GM23338 (cell line): ENCODE data around the gene CNTNAP2. TPM values are rescaled to one million over a fixed set of nuclear protein-coding genes. Genes with fewer than 3 reads are reported as not detected.

ENCODE experiments used
- ATAC-seq: fragments of 200-7000 bp; cut with Tn5 transposase; 3 replicates; pipeline ENCODE4 v1.9.1; 2020
- DNase-seq: peaks from one replicate; pipeline ENCODE4 v3.0.0-alpha.2; 2015; ENCODE audit warnings: low spot score
- H2AFZ ChIP-seq: fragments of 200-600 bp; sonication (generic); 2 replicates; pipeline ENCODE4 v1.8.0; 2016; ENCODE audit warnings: antibody characterized with exemption, mild to moderate bottlenecking, moderate library complexity
- H3F3A ChIP-seq: fragments of 200-600 bp; sonication (generic); replicated peaks from 2 replicates; pipeline ENCODE4 v1.8.0; 2017; ENCODE audit warnings: antibody characterized with exemption, mixed run types, low read depth
- H3K27ac ChIP-seq: fragments of 200-600 bp; sonication (generic); 2 replicates; pipeline ENCODE4 v1.6.1; 2016; ENCODE audit warnings: low read depth
- H3K27me3 ChIP-seq: fragments of 200-600 bp; sonication (generic); 2 replicates; pipeline ENCODE4 v1.8.0; 2016; ENCODE audit warnings: mild to moderate bottlenecking, mixed run types, moderate library complexity; ENCODE audit not compliant: insufficient read depth
- H3K36me3 ChIP-seq: fragments of 200-600 bp; sonication (generic); 2 replicates; pipeline ENCODE4 v1.8.0; 2016; ENCODE audit warnings: mild to moderate bottlenecking; ENCODE audit not compliant: insufficient read depth
- H3K4me1 ChIP-seq: fragments of 200-600 bp; sonication (generic); 2 replicates; pipeline ENCODE4 v1.8.0; 2016; ENCODE audit warnings: mild to moderate bottlenecking, moderate library complexity; ENCODE audit not compliant: insufficient read depth
- H3K4me2 ChIP-seq: fragments of 200-600 bp; sonication (generic); 2 replicates; pipeline ENCODE4 v1.7.1; 2017; ENCODE audit warnings: mixed run types
- H3K4me3 ChIP-seq: fragments of 200-600 bp; sonication (generic); 2 replicates; pipeline ENCODE4 v1.6.1; 2016; ENCODE audit warnings: mixed run types
- H3K79me2 ChIP-seq: fragments of 200-600 bp; sonication (generic); replicated peaks from 2 replicates; pipeline ENCODE4 v1.8.0; 2017; ENCODE audit warnings: mild to moderate bottlenecking; ENCODE audit not compliant: insufficient read depth
- H3K9me2 ChIP-seq: fragments of 200-600 bp; sonication (generic); 2 replicates; pipeline ENCODE4 v1.8.0; 2017; ENCODE audit not compliant: insufficient read depth
- H4K20me1 ChIP-seq: fragments of 200-600 bp; sonication (generic); replicated peaks from 2 replicates; pipeline ENCODE4 v1.8.0; 2017; ENCODE audit warnings: mild to moderate bottlenecking; ENCODE audit not compliant: insufficient read depth
- H3K27ac Mint-ChIP-seq: 2 replicates; pipeline ENCODE4 v1.8.0; 2020; ENCODE audit warnings: inconsistent platforms, mild to moderate bottlenecking, moderate library complexity, mixed read lengths
- H3K27me3 Mint-ChIP-seq: 3 replicates; pipeline ENCODE4 v1.8.0; 2022; ENCODE audit warnings: low read depth, mild to moderate bottlenecking, moderate library complexity, mixed read lengths, inconsistent platforms; ENCODE audit not compliant: insufficient read depth, poor library complexity
- H3K36me3 Mint-ChIP-seq: 3 replicates; pipeline ENCODE4 v1.8.0; 2021; ENCODE audit warnings: low read depth, mild to moderate bottlenecking, inconsistent platforms, moderate library complexity, mixed read lengths
- H3K4me1 Mint-ChIP-seq: 3 replicates; pipeline ENCODE4 v1.8.0; 2020; ENCODE audit warnings: mild to moderate bottlenecking, inconsistent platforms, mixed read lengths
- H3K4me3 Mint-ChIP-seq: 3 replicates; pipeline ENCODE4 v1.8.0; 2021; ENCODE audit warnings: moderate library complexity, mild to moderate bottlenecking, inconsistent platforms, mixed read lengths
- H3K9me3 Mint-ChIP-seq: 3 replicates; pipeline ENCODE4 v1.8.0; 2020; ENCODE audit warnings: moderate library complexity, mild to moderate bottlenecking, inconsistent platforms, mixed read lengths
- CREB1 ChIP-seq: fragments of 250-450 bp; sonication (Bioruptor Pico); IDR thresholded peaks from 2 replicates; pipeline ENCODE4 v1.5.0; 2020; ENCODE audit warnings: low read depth, mild to moderate bottlenecking, moderate library complexity
- CTCF ChIP-seq, 2 experiments: fragments of 200-600 bp in 1 of 2; sonication (generic) in 1 of 2; conservative IDR thresholded peaks; 2 replicates each; pipeline versions ENCODE4 v1.5.1 to v1.6.1; 2016 to 2017; ENCODE audit warnings: antibody characterized with exemption in 2 of 2, low read depth in 2 of 2, mild to moderate bottlenecking in 2 of 2, moderate library complexity in 1 of 2
- ETS1 ChIP-seq: IDR thresholded peaks from 2 replicates; pipeline ENCODE4 v1.6.1; 2016; ENCODE audit warnings: antibody characterized with exemption
- EZH2 ChIP-seq: fragments of 200-600 bp; sonication (generic); IDR thresholded peaks from one replicate; pipeline ENCODE4 v1.8.0; 2017; ENCODE audit warnings: antibody characterized with exemption, mild to moderate bottlenecking, low read depth; ENCODE audit not compliant: unreplicated experiment
- EZH2phosphoT487 ChIP-seq: fragments of 200-600 bp; sonication (generic); IDR thresholded peaks from one replicate; pipeline ENCODE4 v1.8.1; 2018; ENCODE audit warnings: antibody characterized with exemption; ENCODE audit not compliant: unreplicated experiment
- JUNB ChIP-seq: IDR thresholded peaks from one replicate; pipeline ENCODE4 v1.6.1; 2016; ENCODE audit warnings: antibody characterized with exemption; ENCODE audit not compliant: unreplicated experiment
- NANOG ChIP-seq: IDR thresholded peaks from 2 replicates; pipeline ENCODE4 v1.6.1; 2016; ENCODE audit warnings: antibody characterized with exemption, borderline replicate concordance
- POLR2AphosphoS5 ChIP-seq: IDR thresholded peaks from 2 replicates; pipeline ENCODE4 v1.6.1; 2016; ENCODE audit warnings: antibody characterized with exemption, low read depth
- REST ChIP-seq: IDR thresholded peaks from one replicate; pipeline ENCODE4 v1.6.1; 2018; ENCODE audit warnings: antibody characterized with exemption; ENCODE audit not compliant: unreplicated experiment
- STAT1 ChIP-seq: IDR thresholded peaks from one replicate; pipeline ENCODE4 v1.6.1; 2016; ENCODE audit warnings: antibody characterized with exemption; ENCODE audit not compliant: unreplicated experiment
- ZNF114 ChIP-seq: fragments of 250-450 bp; sonication (Bioruptor Pico); IDR thresholded peaks from 2 replicates; pipeline ENCODE4 v1.5.0; 2020; ENCODE audit warnings: mild to moderate bottlenecking, moderate library complexity
- ZNF331 ChIP-seq: fragments of 250-450 bp; sonication (Bioruptor Pico); IDR thresholded peaks from 2 replicates; pipeline ENCODE4 v1.5.0; 2020; ENCODE audit warnings: low read depth, mild to moderate bottlenecking, moderate library complexity
- ZNF462 ChIP-seq: fragments of 250-450 bp; sonication (Bioruptor Pico); IDR thresholded peaks from 2 replicates; pipeline ENCODE4 v1.5.0; 2020; ENCODE audit warnings: mild to moderate bottlenecking, moderate library complexity
- polyA plus RNA-seq: library from polyadenylated mRNA; unstranded; fragments of >200 nt; fragmentation: Nextera tagmentation; extraction: Ambion mirVana; gene quantifications from 2 replicates; pipeline ENCODE4 v1.2.1, GENCODE V29; 2016
- total RNA-seq: library from RNA; depleted of rRNA; stranded (reverse); fragments of >200 nt; shearing (Covaris generic); gene quantifications from 2 replicates; pipeline ENCODE4 v1.2.3, GENCODE V29; 2014

CNTNAP2 gene
- total and polyA plus RNA-seq, 2 experiments from 2014 or later: 38.2 to 61.3 TPM

GRCh38 chr7:146698995-146699610 lies 582.5 kb downstream of the CNTNAP2 start:
- no peaks in the 10 kb centered on the region for H3K36me3 ChIP-seq
- H3K79me2 ChIP-seq: no peaks in the 10 kb centered on the region
- H3K4me2 ChIP-seq: no peak overlapping the region
- H3K27me3 ChIP-seq: no peaks in the 10 kb centered on the region
- H2AFZ ChIP-seq: no peak overlapping the region
- H3K9me2 ChIP-seq: no peaks in the 10 kb centered on the region
- no peak overlapping the region for H3K4me3 ChIP-seq
- no peaks in the 10 kb centered on the region for H3K4me1 Mint-ChIP-seq
- no peaks in the 10 kb centered on the region for H3F3A ChIP-seq
- no peaks in the 10 kb centered on the region for H3K27me3 Mint-ChIP-seq
- DNase-seq (no peak), ATAC-seq (no peak)
- no peaks in the 10 kb centered on the region for H3K4me1 ChIP-seq
- no peaks in the 10 kb centered on the region for H3K36me3 Mint-ChIP-seq
- H4K20me1 ChIP-seq: no peaks in the 10 kb centered on the region
- TF ChIP-seq REST (no peak), CTCF (conservative IDR thresholded peaks at IDR 0.05; ENCODE audit: low read depth in 2 of 2) (no peak), ZNF114 (CRISPR knock-in tag) (no peak), NANOG (no peak), ZNF331 (no peak), ZNF462 (no peak), ETS1 (no peak), POLR2AphosphoS5 (no peak), STAT1 (no peak), EZH2 (no peak), EZH2phosphoT487 (no peak), JUNB (no peak), CREB1 (CRISPR knock-in tag) (no peak)
- H3K27ac ChIP-seq: no peak overlapping the region
- H3K4me3 Mint-ChIP-seq: no peak overlapping the region
- H3K27ac Mint-ChIP-seq: no peak overlapping the region
- H3K9me3 Mint-ChIP-seq: no peaks in the 10 kb centered on the region; the same call in 2 of the 3 replicates
